Activated CD8-positive, alpha-beta memory T cell treated with anti-CD3 and anti-CD28 coated beads for 36 hours (primary cell): ENCODE results near the gene DPYSL5. TPM values are rescaled to one million over a fixed set of nuclear protein-coding genes. Genes with fewer than 3 reads are reported as not detected.

ENCODE experiments used
- CTCF ChIA-PET: fragments of 350-600 bp; sonication (Branson Sonifier 250); formaldehyde crosslinking; loops from one replicate; lab custom pipeline; 2021; ENCODE audit warnings: antibody characterized with exemption; lab: Charles Lee
- POLR2A ChIA-PET: fragments of 350-600 bp; sonication (Branson Sonifier 250); formaldehyde crosslinking; loops from one replicate; lab custom pipeline; 2021; ENCODE audit warnings: antibody characterized with exemption; lab: Charles Lee
- total RNA-seq, 2 experiments: library from RNA; stranded (reverse); gene quantifications; one replicate each; pipeline ENCODE4 v1.2.3, GENCODE V29; 2021

The DPYSL5 gene
- total RNA-seq, 2 experiments from 2014 or later: not detected

- ChIA-PET CTCF (interaction anchor here (1.5 kb wide), 1 partner anchor 25 kb away, joined by 3 read pairs; no protein-coding TSS in a partner anchor), POLR2A (no interaction called here)
Observed at GRCh38 chr2:26991717-26992116, 143.8 kb downstream of the DPYSL5 start.

- ChIA-PET POLR2A (no interaction called here), CTCF (no interaction called here)
Observed at GRCh38 chr2:26993768-26994167, 145.8 kb downstream of the DPYSL5 start.

GRCh38 chr2:26994983-26995382 is 147.1 kb downstream of the DPYSL5 start:
- CTCF ChIA-PET: interaction anchor here (0.6 to 1.0 kb wide), 3 partner anchors 22 to 23 kb away, joined by 3 read pairs; no protein-coding TSS in a partner anchor
- POLR2A ChIA-PET: interaction anchor here (0.6 to 0.7 kb wide), 2 partner anchors 175 to 380 kb away, joined by 4 to 9 read pairs; no protein-coding TSS in a partner anchor

- ChIA-PET CTCF (interaction anchor here (0.9 to 1.1 kb wide), 2 partner anchors 29 to 254 kb away, joined by 3 read pairs; no protein-coding TSS in a partner anchor), POLR2A (interaction anchor here (0.5 kb wide), 1 partner anchor 148 kb away, joined by 3 read pairs; no protein-coding TSS in a partner anchor)
Observed at GRCh38 chr2:26997394-26997793, 149.5 kb downstream of the DPYSL5 start.

- ChIA-PET POLR2A (no interaction called here), CTCF (no interaction called here)
Observed at GRCh38 chr2:26998323-26998722, 150.4 kb downstream of the DPYSL5 start.

Other genes starting within 250 kb of the DPYSL5 start
- not detected for gene CIB4, start 206.8 kb upstream of the DPYSL5 start, total RNA-seq
- gene KCNK3, start 155.4 kb upstream of the DPYSL5 start, total RNA-seq: not detected
- gene SLC35F6, start 83.8 kb upstream of the DPYSL5 start, total RNA-seq: 10 to 100 TPM in 1 of 2 experiments, 1 to 10 TPM in 1; 8.3 to 10.3 TPM
- gene CENPA, start 62.1 kb upstream of the DPYSL5 start, total RNA-seq: 10 to 100 TPM; 27.2 to 27.8 TPM
- gene MAPRE3, start 122.5 kb downstream of the DPYSL5 start, total RNA-seq: 1 to 10 TPM; 2.4 to 3.8 TPM
- gene TMEM214, start 184.8 kb downstream of the DPYSL5 start, total RNA-seq: 10 to 100 TPM; 74.4 to 75.0 TPM
- gene AGBL5, start 203.5 kb downstream of the DPYSL5 start, total RNA-seq: 10 to 100 TPM; 15.1 to 15.8 TPM
- gene OST4, start 223.5 kb downstream of the DPYSL5 start, total RNA-seq: 100 to 1,000 TPM; 338 to 350 TPM
- under 1 TPM; 0.48 to 0.69 TPM for gene EMILIN1, start 230.5 kb downstream of the DPYSL5 start, total RNA-seq
- 10 to 100 TPM; 14.1 to 15.2 TPM for gene KHK, start 238.6 kb downstream of the DPYSL5 start, total RNA-seq